ENCODE results near the gene AFAP1. TPM values are rescaled to one million over a fixed set of nuclear protein-coding genes. Genes with fewer than 3 reads are reported as not detected.

Gene AFAP1
- total RNA-seq, 1 donor from 2014 or later, result 55.6 TPM

GRCh38 chr4:7978907-7979651 lies 39.4 kb upstream of the AFAP1 start:
- no peak overlapping the region for H3K4me3 ChIP-seq (ENCODE audit: low read depth, low read length)
- no peaks in the 10 kb centered on the region for H3K36me3 ChIP-seq (ENCODE audit: control insufficient read depth, insufficient read depth, low read length)
- no peak for TF ChIP-seq CTCF (IDR thresholded peaks at IDR 0.05; ENCODE audit: insufficient read depth, low read length, poor library complexity, severe bottlenecking)
- H3K27me3 ChIP-seq (ENCODE audit: control insufficient read depth, insufficient read depth, low read length), result peaks cover 4% of the 10 kb centered on the region
- DNase-seq (ENCODE audit: low read depth), result no peak

GRCh38 chr4:7978489-7978888 lies 38.8 kb upstream of the AFAP1 start:
- DNase-seq (ENCODE audit: low read depth), result no peak
- H3K27me3 ChIP-seq (ENCODE audit: control insufficient read depth, insufficient read depth, low read length), result no peaks in the 10 kb centered on the region
- no peaks in the 10 kb centered on the region for H3K36me3 ChIP-seq (ENCODE audit: control insufficient read depth, insufficient read depth, low read length)
- no peak for TF ChIP-seq CTCF (IDR thresholded peaks at IDR 0.05; ENCODE audit: insufficient read depth, low read length, poor library complexity, severe bottlenecking)
- H3K4me3 ChIP-seq (ENCODE audit: low read depth, low read length), result no peak overlapping the region

- no peak for TF ChIP-seq CTCF (IDR thresholded peaks at IDR 0.05; ENCODE audit: insufficient read depth, low read length, poor library complexity, severe bottlenecking)
- no peak for DNase-seq (ENCODE audit: low read depth)
Measured at GRCh38 chr4:7976634-7977033, 37.0 kb upstream of the AFAP1 start.

GRCh38 chr4:7976025-7976424 lies 36.4 kb upstream of the AFAP1 start:
- TF ChIP-seq CTCF (IDR thresholded peaks at IDR 0.05; ENCODE audit: insufficient read depth, low read length, poor library complexity, severe bottlenecking), result no peak
- H3K27me3 ChIP-seq (ENCODE audit: control insufficient read depth, insufficient read depth, low read length), result no peaks in the 10 kb centered on the region
- no peak for DNase-seq (ENCODE audit: low read depth)

More at GRCh38 chr4:7976634-7977033, 37.0 kb upstream of the AFAP1 start:
- H3K27me3 ChIP-seq (ENCODE audit: control insufficient read depth, insufficient read depth, low read length), result no peaks in the 10 kb centered on the region
- no peaks in the 10 kb centered on the region for H3K36me3 ChIP-seq (ENCODE audit: control insufficient read depth, insufficient read depth, low read length)
- H3K4me3 ChIP-seq (ENCODE audit: low read depth, low read length), result no peak overlapping the region

GRCh38 chr4:7974425-7974824 lies 34.8 kb upstream of the AFAP1 start:
- no peaks in the 10 kb centered on the region for H3K27me3 ChIP-seq (ENCODE audit: control insufficient read depth, insufficient read depth, low read length)
- no peaks in the 10 kb centered on the region for H3K36me3 ChIP-seq (ENCODE audit: control insufficient read depth, insufficient read depth, low read length)
- DNase-seq (ENCODE audit: low read depth), result no peak
- H3K4me3 ChIP-seq (ENCODE audit: low read depth, low read length), result no peak overlapping the region
- no peak for TF ChIP-seq CTCF (IDR thresholded peaks at IDR 0.05; ENCODE audit: insufficient read depth, low read length, poor library complexity, severe bottlenecking)

More at GRCh38 chr4:7976025-7976424, 36.4 kb upstream of the AFAP1 start:
- Histone ChIP-seq H3K4me3 (ENCODE audit: low read depth, low read length) (no peak overlapping the region), H3K36me3 (ENCODE audit: control insufficient read depth, insufficient read depth, low read length) (no peaks in the 10 kb centered on the region)

GRCh38 chr4:7973545-7973981 lies 33.9 kb upstream of the AFAP1 start:
- Histone ChIP-seq H3K4me3 (ENCODE audit: low read depth, low read length) (no peak overlapping the region), H3K27me3 (ENCODE audit: control insufficient read depth, insufficient read depth, low read length) (no peaks in the 10 kb centered on the region), H3K36me3 (ENCODE audit: control insufficient read depth, insufficient read depth, low read length) (no peaks in the 10 kb centered on the region)
- DNase-seq (ENCODE audit: low read depth), result no peak
- TF ChIP-seq CTCF (IDR thresholded peaks at IDR 0.05; ENCODE audit: insufficient read depth, low read length, poor library complexity, severe bottlenecking), result no peak

Data from kidney epithelial cell (primary cell).